Upper lobe of right lung (tissue), 1 donor: ENCODE data around the gene SEMA5B. TPM values are rescaled to one million over a fixed set of nuclear protein-coding genes. Genes with fewer than 3 reads are reported as not detected.

Experiments used
- ATAC-seq: fragments of 200-7000 bp; cut with Tn5 transposase; one replicate; pipeline ENCODE4 v1.9.1; 2020; ENCODE audit warnings: mild to moderate bottlenecking, moderate library complexity
- DNase-seq: peaks from one replicate; pipeline ENCODE4 v3.0.0-alpha.2; 2020
- H3K27ac ChIP-seq: fragments of 200-600 bp; one replicate; pipeline ENCODE4 v1.8.0; 2022
- H3K27me3 ChIP-seq: fragments of 200-600 bp; one replicate; pipeline ENCODE4 v1.8.0; 2022; ENCODE audit warnings: mild to moderate bottlenecking
- H3K36me3 ChIP-seq: fragments of 200-600 bp; one replicate; pipeline ENCODE4 v1.8.0; 2022
- H3K4me1 ChIP-seq: fragments of 200-600 bp; one replicate; pipeline ENCODE4 v1.8.0; 2022
- H3K4me3 ChIP-seq: fragments of 200-600 bp; one replicate; pipeline ENCODE4 v1.8.0; 2022; ENCODE audit warnings: mild to moderate bottlenecking
- H3K9me3 ChIP-seq: fragments of 200-600 bp; one replicate; pipeline ENCODE4 v1.8.0; 2022
- intact Hi-C: fragments of 100-400 bp; cut with DNase I; formaldehyde crosslinking; loops from one replicate; pipeline ENCODE4 v1.11.0; 2022
- total RNA-seq: library from RNA; stranded (reverse); fragmentation: NEBNext Ultra II Directional; extraction: Animal tissue kit (Norgen Biotek cat#: 25700); gene quantifications from one replicate; pipeline ENCODE4 v1.2.1, GENCODE V29; 2021
- TF ChIP-seq, protein P1 (sequence below): fragments of 200-600 bp; IDR thresholded peaks from one replicate; pipeline ENCODE4 v1.8.0; 2022; ENCODE audit warnings: antibody characterized with exemption
- donor health status: DM: no; HTN: yes; CAD: no; lungs with severe emphysema.

The SEMA5B gene
- total RNA-seq, 1 donor from 2014 or later, result 2.3 TPM

DNA sequence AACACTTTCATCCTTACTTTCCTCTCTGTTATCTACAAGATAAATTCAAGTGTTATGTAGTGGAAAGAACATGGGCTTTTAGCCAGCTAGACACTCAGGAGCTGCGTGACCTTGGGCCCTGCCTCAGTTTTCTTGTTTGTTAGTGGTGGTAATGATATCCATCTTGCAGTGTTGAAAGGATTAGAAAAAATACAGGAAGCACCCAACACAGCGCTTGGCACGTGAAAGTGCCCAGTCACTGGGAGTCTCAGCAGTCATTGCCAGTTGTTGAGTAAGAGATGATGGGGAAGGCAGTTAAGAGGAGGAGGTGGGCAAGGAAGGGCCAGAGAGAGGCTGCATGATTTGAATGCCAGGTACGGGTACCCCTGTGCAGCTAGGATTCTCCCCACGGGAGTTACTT, 44.6 kb upstream of the SEMA5B start:
- DNase-seq, result no peak
- H3K4me3 ChIP-seq, result no peak overlapping the region

DNA sequence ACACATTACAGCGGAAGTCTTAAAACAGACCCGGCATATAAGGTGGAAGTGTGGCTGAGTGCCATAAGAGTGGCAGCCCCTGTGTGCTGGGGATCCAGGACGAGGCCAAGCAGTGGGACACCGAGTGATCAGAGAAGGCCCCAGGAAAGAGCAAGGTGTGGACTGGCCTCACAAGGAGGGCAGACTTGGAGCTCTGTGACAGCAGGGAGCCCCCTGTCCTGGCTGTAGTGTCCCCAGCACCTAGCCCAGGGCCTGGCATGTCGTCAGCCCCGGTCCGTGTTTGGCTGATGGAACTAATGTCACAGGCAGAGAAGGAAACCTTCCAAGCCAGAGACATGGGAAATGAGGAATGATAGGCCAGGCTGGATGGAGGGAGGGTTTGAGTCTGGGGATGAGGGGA, 44.0 kb upstream of the SEMA5B start:
- Histone ChIP-seq H3K4me1 (peaks cover 42% of the 10 kb centered on the region), H3K4me3 (no peak overlapping the region), H3K27me3 (no peaks in the 10 kb centered on the region), H3K9me3 (no peaks in the 10 kb centered on the region), H3K27ac (peak overlapping the region; percentile 56), H3K36me3 (no peaks in the 10 kb centered on the region)
- DNase-seq, result no peak
- intact Hi-C loops, result no loop called here
- TF ChIP-seq, protein P1, sequence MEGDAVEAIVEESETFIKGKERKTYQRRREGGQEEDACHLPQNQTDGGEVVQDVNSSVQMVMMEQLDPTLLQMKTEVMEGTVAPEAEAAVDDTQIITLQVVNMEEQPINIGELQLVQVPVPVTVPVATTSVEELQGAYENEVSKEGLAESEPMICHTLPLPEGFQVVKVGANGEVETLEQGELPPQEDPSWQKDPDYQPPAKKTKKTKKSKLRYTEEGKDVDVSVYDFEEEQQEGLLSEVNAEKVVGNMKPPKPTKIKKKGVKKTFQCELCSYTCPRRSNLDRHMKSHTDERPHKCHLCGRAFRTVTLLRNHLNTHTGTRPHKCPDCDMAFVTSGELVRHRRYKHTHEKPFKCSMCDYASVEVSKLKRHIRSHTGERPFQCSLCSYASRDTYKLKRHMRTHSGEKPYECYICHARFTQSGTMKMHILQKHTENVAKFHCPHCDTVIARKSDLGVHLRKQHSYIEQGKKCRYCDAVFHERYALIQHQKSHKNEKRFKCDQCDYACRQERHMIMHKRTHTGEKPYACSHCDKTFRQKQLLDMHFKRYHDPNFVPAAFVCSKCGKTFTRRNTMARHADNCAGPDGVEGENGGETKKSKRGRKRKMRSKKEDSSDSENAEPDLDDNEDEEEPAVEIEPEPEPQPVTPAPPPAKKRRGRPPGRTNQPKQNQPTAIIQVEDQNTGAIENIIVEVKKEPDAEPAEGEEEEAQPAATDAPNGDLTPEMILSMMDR, result no peak
- no peak for ATAC-seq

More for the DNA sequence above, 44.6 kb upstream of the SEMA5B start:
- TF ChIP-seq, protein P1, result no peak
- H3K4me1 ChIP-seq, result peaks cover 47% of the 10 kb centered on the region
- H3K27me3 ChIP-seq, result no peaks in the 10 kb centered on the region
- H3K9me3 ChIP-seq, result no peaks in the 10 kb centered on the region
- H3K36me3 ChIP-seq, result no peaks in the 10 kb centered on the region
- intact Hi-C loops, result no loop called here
- peak; percentile 37 for ATAC-seq
- H3K27ac ChIP-seq, result peak overlapping the region; percentile 56

DNA sequence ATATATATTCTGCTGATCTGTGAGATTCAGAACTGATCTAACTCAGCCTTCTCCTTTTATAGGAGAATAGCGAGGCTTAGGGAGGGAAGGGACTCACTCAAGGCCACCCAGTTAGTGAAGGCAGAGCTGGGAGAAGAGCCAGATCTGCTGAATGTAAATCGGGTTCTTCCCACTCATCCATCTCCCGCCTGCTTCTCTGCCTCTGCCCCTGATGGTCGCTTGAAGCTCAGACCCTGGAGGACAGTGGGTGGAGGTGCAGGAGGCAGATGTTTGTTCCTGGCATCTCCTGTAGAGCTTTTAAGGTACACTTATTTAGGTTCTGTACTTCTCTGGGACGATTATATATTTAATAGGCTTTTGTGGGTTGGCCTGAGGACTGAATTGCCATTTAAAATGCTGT, 43.6 kb upstream of the SEMA5B start:
- Histone ChIP-seq H3K9me3 (no peaks in the 10 kb centered on the region), H3K4me3 (no peak overlapping the region), H3K36me3 (no peaks in the 10 kb centered on the region), H3K27ac (peak overlapping the region; percentile 56), H3K4me1 (peaks cover 44% of the 10 kb centered on the region), H3K27me3 (no peaks in the 10 kb centered on the region)
- TF ChIP-seq, protein P1, result no peak
- ATAC-seq (no peak), DNase-seq (no peak)
- intact Hi-C loops, result no loop called here

DNA sequence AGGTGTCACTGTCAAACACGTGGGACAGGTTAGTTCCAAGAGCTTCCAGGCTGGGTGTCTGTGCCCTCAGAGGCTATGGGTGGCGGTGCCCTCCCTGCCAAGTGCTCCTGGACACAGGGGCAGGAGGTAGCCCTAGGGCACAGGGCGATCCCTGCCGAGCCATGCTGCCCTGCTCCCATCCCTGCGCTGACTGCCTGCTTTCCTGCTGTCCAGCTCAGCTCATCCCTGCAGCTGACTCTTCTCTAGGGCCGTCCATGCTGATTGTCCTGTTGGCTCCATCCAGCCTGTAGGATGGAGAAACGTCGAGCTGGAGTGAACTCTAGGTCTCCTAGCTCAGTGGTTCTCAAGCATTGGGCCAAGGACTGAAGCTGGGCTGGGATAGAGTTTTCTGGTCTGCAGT, 42.9 kb upstream of the SEMA5B start:
- no peak for DNase-seq
- H3K27ac ChIP-seq, result no peak overlapping the region

DNA sequence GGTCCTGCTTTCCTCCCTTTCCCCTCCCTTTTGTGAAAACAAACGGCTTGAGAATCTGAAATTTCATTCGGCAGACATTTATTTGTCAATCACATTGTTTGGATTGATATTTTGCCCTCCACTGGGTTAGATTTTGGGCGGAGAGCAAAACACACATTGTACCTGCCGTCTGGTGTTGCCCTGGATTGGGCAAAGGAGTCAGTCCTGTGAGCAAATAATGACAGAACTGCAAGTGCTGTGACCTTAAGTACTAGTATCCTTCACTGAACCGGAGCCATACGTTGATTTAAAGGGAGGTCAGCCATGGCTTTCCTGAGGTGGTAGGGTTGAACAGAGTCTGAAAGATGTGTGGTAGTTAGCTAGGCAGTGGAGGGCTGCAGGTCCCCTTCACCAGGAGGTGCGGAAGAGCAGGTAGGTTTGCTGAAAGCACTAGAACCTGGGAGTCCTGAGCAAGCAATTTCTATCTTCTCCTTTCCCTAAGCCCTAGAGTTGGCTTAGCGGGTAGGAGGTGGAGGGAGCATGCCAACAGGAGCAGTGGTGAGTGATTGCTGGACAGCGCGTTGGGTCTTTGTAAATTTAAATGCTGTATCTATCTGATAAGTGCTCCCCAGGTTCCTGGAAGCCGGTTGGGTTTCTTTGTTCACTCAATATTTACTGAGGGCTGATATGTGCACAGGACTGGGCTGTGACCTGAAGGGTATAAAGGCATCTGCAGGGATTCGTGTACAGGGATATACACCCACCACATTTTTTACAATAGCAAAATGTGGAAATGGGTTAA, 41.2 kb upstream of the SEMA5B start:
- intact Hi-C loops, result no loop called here
- H3K27me3 ChIP-seq, result no peaks in the 10 kb centered on the region
- no peaks in the 10 kb centered on the region for H3K36me3 ChIP-seq
- peaks cover 37% of the 10 kb centered on the region for H3K4me1 ChIP-seq
- H3K4me3 ChIP-seq, result peak overlapping the region; percentile 78
- H3K9me3 ChIP-seq, result no peaks in the 10 kb centered on the region
- no peak for DNase-seq
- no peak for ATAC-seq
- no peak overlapping the region for H3K27ac ChIP-seq
- TF ChIP-seq, protein P1, result no peak

More for the DNA sequence above, 42.9 kb upstream of the SEMA5B start:
- intact Hi-C loops, result no loop called here
- Histone ChIP-seq H3K27me3 (no peaks in the 10 kb centered on the region), H3K9me3 (no peaks in the 10 kb centered on the region), H3K4me1 (peaks cover 37% of the 10 kb centered on the region), H3K4me3 (no peak overlapping the region), H3K36me3 (no peaks in the 10 kb centered on the region)
- TF ChIP-seq, protein P1, result no peak
- no peak for ATAC-seq
